CD14-positive monocyte (primary cell): ENCODE results near the gene COL4A1. TPM values are rescaled to one million over a fixed set of nuclear protein-coding genes. Genes with fewer than 3 reads are reported as not detected.

Experiments used
- DNase-seq, 3 donors: peaks; one replicate each; pipeline ENCODE4 v3.0.0-alpha.2; 2011 to 2022
- H2AFZ ChIP-seq: 2 replicates; pipeline ENCODE4 v1.6.0; 2012; ENCODE audit warnings: mild to moderate bottlenecking, low read depth, low read length, inconsistent platforms; ENCODE audit not compliant: insufficient read depth, poor library complexity, severe bottlenecking
- H3K27ac ChIP-seq, 2 donors: 1 replicate in 1 of 2; 2 replicates in 1 of 2; pipeline ENCODE4 v1.5.1; 2012 to 2013; ENCODE audit warnings: low read length in 2 of 2, control low read depth in 1 of 2, inconsistent platforms in 1 of 2, low read depth in 1 of 2, mild to moderate bottlenecking in 1 of 2
- H3K27me3 ChIP-seq, 2 donors: one replicate each; pipeline versions ENCODE4 v1.6.0 to v1.6.1; 2011 to 2013; ENCODE audit warnings: low read length in 2 of 2; ENCODE audit not compliant: control insufficient read depth in 2 of 2, insufficient read depth in 2 of 2
- H3K36me3 ChIP-seq, 2 donors: replicated peaks in 1 of 2; 1 replicate in 1 of 2; 2 replicates in 1 of 2; pipeline versions ENCODE4 v1.5.1 to v1.6.1; 2012 to 2013; ENCODE audit warnings: low read length in 2 of 2, control low read depth in 1 of 2, inconsistent platforms in 1 of 2, mild to moderate bottlenecking in 1 of 2; ENCODE audit not compliant: insufficient read depth in 2 of 2, control insufficient read depth in 1 of 2
- H3K4me1 ChIP-seq, 2 donors: 1 replicate in 1 of 2; 2 replicates in 1 of 2; pipeline versions ENCODE4 v1.5.1 to v1.6.1; 2012 to 2013; ENCODE audit warnings: low read length in 2 of 2, control low read depth in 1 of 2, inconsistent platforms in 1 of 2, mild to moderate bottlenecking in 1 of 2, moderate library complexity in 1 of 2; ENCODE audit not compliant: insufficient read depth in 2 of 2, control insufficient read depth in 1 of 2
- H3K4me2 ChIP-seq: replicated peaks from 2 replicates; pipeline ENCODE3; 2012; ENCODE audit warnings: low read length, moderate library complexity, mild to moderate bottlenecking; ENCODE audit not compliant: poor library complexity, severe bottlenecking; ENCODE audit errors: extremely low read depth
- H3K4me3 ChIP-seq, 3 experiments: fragments of 200-600 bp in 1 of 3; sonication (generic) in 1 of 3; replicated peaks in 1 of 3; 1 replicate in 2 of 3; 2 replicates in 1 of 3; pipeline ENCODE4 v1.5.1; 2011 to 2013; ENCODE audit warnings: low read length in 3 of 3, mild to moderate bottlenecking in 3 of 3, control low read depth in 2 of 3, low read depth in 2 of 3, inconsistent platforms in 1 of 3, moderate library complexity in 1 of 3
- H3K79me2 ChIP-seq: 2 replicates; pipeline ENCODE4 v1.6.0; 2012; ENCODE audit warnings: mild to moderate bottlenecking, control low read depth, inconsistent platforms, low read length, moderate library complexity; ENCODE audit not compliant: insufficient read depth
- H3K9ac ChIP-seq: 2 replicates; pipeline ENCODE4 v1.6.0; 2017; ENCODE audit warnings: low read length, mild to moderate bottlenecking; ENCODE audit not compliant: insufficient read depth, poor library complexity, severe bottlenecking
- H3K9me3 ChIP-seq, 2 donors: replicated peaks in 1 of 2; 1 replicate in 1 of 2; 2 replicates in 1 of 2; pipeline versions ENCODE4 v1.5.1 to v1.6.1; 2012 to 2013; ENCODE audit warnings: low read length in 2 of 2, control low read depth in 1 of 2; ENCODE audit not compliant: control insufficient read depth in 1 of 2, insufficient read depth in 1 of 2
- H4K20me1 ChIP-seq: 2 replicates; pipeline ENCODE4 v1.6.0; 2012; ENCODE audit warnings: mild to moderate bottlenecking, low read length, control low read depth, moderate library complexity; ENCODE audit not compliant: insufficient read depth
- H3K27ac Mint-ChIP-seq, 7 donors: one replicate each; pipeline ENCODE4 v1.8.0; 2020; ENCODE audit warnings: mild to moderate bottlenecking in 7 of 7, mixed read lengths in 7 of 7, moderate library complexity in 6 of 7, inconsistent platforms in 2 of 7
- H3K27me3 Mint-ChIP-seq, 3 donors: one replicate each; pipeline ENCODE4 v1.8.0; 2021 to 2022; ENCODE audit warnings: low read depth in 3 of 3, mild to moderate bottlenecking in 3 of 3, mixed read lengths in 3 of 3, moderate library complexity in 3 of 3, inconsistent platforms in 1 of 3
- H3K36me3 Mint-ChIP-seq, 2 donors: one replicate each; pipeline ENCODE4 v1.8.0; 2020; ENCODE audit warnings: mixed read lengths in 2 of 2, inconsistent platforms in 1 of 2, mild to moderate bottlenecking in 1 of 2
- H3K4me1 Mint-ChIP-seq: one replicate; pipeline ENCODE4 v1.8.0; 2020; ENCODE audit warnings: mild to moderate bottlenecking, mixed read lengths
- H3K4me3 Mint-ChIP-seq, 2 donors: one replicate each; pipeline ENCODE4 v1.8.0; 2020; ENCODE audit warnings: mild to moderate bottlenecking in 2 of 2, mixed read lengths in 2 of 2, moderate library complexity in 1 of 2
- H3K9me3 Mint-ChIP-seq, 7 donors: one replicate each; pipeline ENCODE4 v1.8.0; 2020 to 2022; ENCODE audit warnings: mixed read lengths in 7 of 7, mild to moderate bottlenecking in 6 of 7, moderate library complexity in 6 of 7, inconsistent platforms in 2 of 7
- CTCF ChIP-seq: fragments of 200-600 bp; IDR thresholded peaks from one replicate; pipeline ENCODE4 v1.8.0; 2022; ENCODE audit warnings: antibody characterized with exemption, mild to moderate bottlenecking
- WGBS: methylation state at CpG from one replicate; pipeline ENCODE4 v1.1.5; 2013; ENCODE audit warnings: missing lambda C conversion rate; ENCODE audit not compliant: insufficient coverage; 5-methylcytosine and 5-hydroxymethylcytosine counted together
- intact Hi-C, 2 donors: fragments of 100-400 bp; cut with micrococcal nuclease; formaldehyde crosslinking; loops; one replicate each; pipeline versions ENCODE4 v1.15.0 to v1.15.1; 2023
- polyA plus RNA-seq, 3 donors: library from polyadenylated mRNA; depleted of rRNA in 1 of 3; unstranded in 2 of 3; stranded (reverse) in 1 of 3; fragments of 300-500 nt in 2 of 3; fragments of >200 nt in 1 of 3; fragmentation: Illumina TruSeq in 2 of 3; gene quantifications; 1 replicate in 2 of 3; 2 replicates in 1 of 3; pipeline ENCODE4 v1.2.3, GENCODE V29; 2012 to 2021

COL4A1 gene
- polyA plus RNA-seq, 3 donors, result 0.16 to 0.25 TPM; not detected in 1

- Histone ChIP-seq H3K27me3 (no peaks in the 10 kb centered on the region), H3K4me3 (no peak overlapping the region), H4K20me1 (no peaks in the 10 kb centered on the region), H3K79me2 (no peaks in the 10 kb centered on the region), H3K9ac (no peak overlapping the region), H3K9me3 (no peaks in the 10 kb centered on the region), H3K4me2 (no peak overlapping the region), H3K36me3 (no peaks in the 10 kb centered on the region), H3K4me1 (peaks cover 0 to 13% of the 10 kb centered on the region in 2 donors), H2AFZ (no peak overlapping the region), H3K27ac (no peak overlapping the region)
- WGBS, result 70% methylated on average over 6 of the region's 14 CpGs
- peaks cover 0 to 3% (median 0%) of the 10 kb centered on the region in 7 donors for H3K9me3 Mint-ChIP-seq
- TF ChIP-seq CTCF, result no peak
- peaks cover 10 to 30% (median 18%) of the 10 kb centered on the region in 3 donors for H3K27me3 Mint-ChIP-seq
- no peaks in the 10 kb centered on the region for H3K36me3 Mint-ChIP-seq
- no peak overlapping the region for H3K4me3 Mint-ChIP-seq
- no peak overlapping the region for H3K27ac Mint-ChIP-seq
- H3K4me1 Mint-ChIP-seq, result peaks cover 9% of the 10 kb centered on the region
- intact Hi-C loops, result loop anchor here (10.0 kb wide), 3 partner anchors 45 to 355 kb away; no protein-coding TSS in a partner anchor
- no peak for DNase-seq
Measured at GRCh38 chr13:110129539-110130186, 177.3 kb downstream of the COL4A1 start.

DNA sequence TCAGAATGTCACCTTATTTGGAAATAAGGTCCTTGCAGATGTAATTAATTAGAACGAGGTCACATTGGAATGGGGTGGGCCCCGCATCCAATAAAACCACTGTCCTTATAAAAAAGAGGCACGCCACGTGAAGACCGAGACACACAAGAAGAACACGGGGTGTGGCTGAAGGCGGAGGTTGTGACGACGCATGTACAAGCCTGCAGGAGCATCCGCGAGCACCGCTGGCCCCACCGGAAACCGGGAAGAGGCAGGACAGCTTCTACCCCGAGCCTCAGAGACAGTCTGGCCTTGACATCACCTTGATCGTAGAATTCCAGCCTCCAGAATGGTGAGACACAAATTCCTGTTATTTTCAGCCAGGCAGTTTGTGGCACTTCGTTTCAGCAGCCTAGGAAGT, 177.9 kb downstream of the COL4A1 start:
- 97% methylated on average over 14 of the region's 17 CpGs for WGBS
- H3K36me3 ChIP-seq, result no peaks in the 10 kb centered on the region
- no peak overlapping the region for H3K27ac ChIP-seq
- intact Hi-C loops, result loop anchor here in 1 of 2 donors (10.0 kb wide), 1 partner anchor 46 kb away; no protein-coding TSS in a partner anchor
- peaks cover 0 to 3% (median 0%) of the 10 kb centered on the region in 7 donors for H3K9me3 Mint-ChIP-seq
- no peak overlapping the region for H3K27ac Mint-ChIP-seq
- H3K4me1 ChIP-seq, result peaks cover 0 to 13% of the 10 kb centered on the region in 2 donors
- H2AFZ ChIP-seq, result no peak overlapping the region
- no peaks in the 10 kb centered on the region for H3K79me2 ChIP-seq
- peaks cover 9% of the 10 kb centered on the region for H3K4me1 Mint-ChIP-seq
- no peaks in the 10 kb centered on the region for H4K20me1 ChIP-seq
- DNase-seq, result no peak
- H3K9me3 ChIP-seq, result no peaks in the 10 kb centered on the region
- peaks cover 1 to 2% of the 10 kb centered on the region in 2 donors for H3K27me3 ChIP-seq
- H3K4me3 Mint-ChIP-seq, result no peak overlapping the region
- TF ChIP-seq CTCF, result no peak
- H3K4me3 ChIP-seq, result no peak overlapping the region
- H3K4me2 ChIP-seq, result no peak overlapping the region
- no peaks in the 10 kb centered on the region for H3K36me3 Mint-ChIP-seq
- no peak overlapping the region for H3K9ac ChIP-seq
- H3K27me3 Mint-ChIP-seq, result peaks cover 13 to 33% (median 18%) of the 10 kb centered on the region in 3 donors
